Neural cell (in vitro differentiated cells): ENCODE measurements around the gene CREBBP. TPM values are rescaled to one million over a fixed set of nuclear protein-coding genes. Genes with fewer than 3 reads are reported as not detected.

Source experiments
- H2AFZ ChIP-seq: fragments of 200-600, 300-800 bp; sonication (generic), shearing (Covaris generic); 2 replicates; pipeline ENCODE4 v1.6.0; 2014; ENCODE audit warnings: low read depth, mild to moderate bottlenecking, antibody characterized with exemption, low read length, moderate library complexity
- H3F3A ChIP-seq: fragments of 200-600 bp; shearing (Covaris generic); 2 replicates; pipeline ENCODE4 v1.6.1; 2016; ENCODE audit warnings: mild to moderate bottlenecking, moderate library complexity, mixed read lengths, antibody characterized with exemption, low read length; ENCODE audit not compliant: insufficient read depth, poor library complexity, severe bottlenecking
- H3K27ac ChIP-seq: fragments of 200-600, 300-800 bp; sonication (generic), shearing (Covaris generic); 2 replicates; pipeline ENCODE4 v1.5.1; 2014; ENCODE audit warnings: mild to moderate bottlenecking, low read length, moderate library complexity
- H3K27me3 ChIP-seq: fragments of 300-800, 200-600 bp; sonication (generic), shearing (Covaris generic); 2 replicates; pipeline ENCODE4 v1.6.0; 2014; ENCODE audit warnings: mild to moderate bottlenecking, low read depth, low read length, moderate library complexity; ENCODE audit not compliant: insufficient read depth
- H3K36me3 ChIP-seq: fragments of 300-800, 200-600 bp; sonication (generic), shearing (Covaris generic); 2 replicates; pipeline ENCODE4 v1.5.1; 2014; ENCODE audit warnings: mild to moderate bottlenecking, antibody characterized with exemption, low read length, moderate library complexity; ENCODE audit not compliant: insufficient read depth
- H3K4me2 ChIP-seq: fragments of 300-800, 200-600 bp; sonication (generic), shearing (Covaris generic); 2 replicates; pipeline ENCODE4 v1.6.0; 2014; ENCODE audit warnings: mild to moderate bottlenecking, low read length
- H3K4me3 ChIP-seq: fragments of 300-800, 200-600 bp; sonication (generic), shearing (Covaris generic); 2 replicates; pipeline ENCODE4 v1.5.1; 2014; ENCODE audit warnings: mild to moderate bottlenecking, low read length, moderate library complexity
- H3K79me2 ChIP-seq: fragments of 200-600 bp; shearing (Covaris generic); replicated peaks from 2 replicates; pipeline ENCODE4 v1.6.0; 2014; ENCODE audit warnings: mild to moderate bottlenecking, low read length, moderate library complexity; ENCODE audit not compliant: insufficient read depth
- H3K9ac ChIP-seq: fragments of 300-800, 200-600 bp; sonication (generic), shearing (Covaris generic); 2 replicates; pipeline ENCODE4 v1.6.1; 2016; ENCODE audit warnings: mild to moderate bottlenecking, low read length, mixed read lengths
- H3K9me2 ChIP-seq: fragments of 200-600 bp; shearing (Covaris generic); 2 replicates; pipeline ENCODE4 v1.6.1; 2016; ENCODE audit warnings: mild to moderate bottlenecking, low read length, mixed read lengths; ENCODE audit not compliant: insufficient read depth
- H3K9me3 ChIP-seq: fragments of 200-600, 300-800 bp; sonication (generic), shearing (Covaris generic); 2 replicates; pipeline ENCODE4 v1.6.1; 2016; ENCODE audit warnings: mild to moderate bottlenecking, mixed run types, low read length, moderate library complexity, mixed read lengths
- H4K20me1 ChIP-seq: fragments of 200-600 bp; shearing (Covaris generic); 2 replicates; pipeline ENCODE4 v1.6.1; 2016; ENCODE audit warnings: mild to moderate bottlenecking, mixed run types; ENCODE audit not compliant: insufficient read depth
- CTCF ChIP-seq: fragments of 450-650 bp; IDR thresholded peaks from 2 replicates; pipeline ENCODE4 v1.5.1; 2014; ENCODE audit warnings: antibody characterized with exemption, mild to moderate bottlenecking, moderate library complexity; ENCODE audit not compliant: poor library complexity, severe bottlenecking
- EP300 ChIP-seq: fragments of 450-650 bp; conservative IDR thresholded peaks from 2 replicates; pipeline ENCODE4 v1.6.1; 2014; ENCODE audit warnings: antibody characterized with exemption, mild to moderate bottlenecking, moderate library complexity; ENCODE audit not compliant: poor library complexity, severe bottlenecking
- EZH2 ChIP-seq: fragments of 200-600, 300-800 bp; shearing (Covaris generic), sonication (generic); IDR thresholded peaks from 2 replicates; pipeline ENCODE4 v1.6.1; 2014; ENCODE audit warnings: antibody characterized with exemption, low read length, borderline replicate concordance, mild to moderate bottlenecking; ENCODE audit not compliant: insufficient read depth, poor library complexity, severe bottlenecking
- MXI1 ChIP-seq: fragments of 450-650 bp; conservative IDR thresholded peaks from 2 replicates; pipeline ENCODE4 v1.6.1; 2014; ENCODE audit warnings: antibody characterized with exemption, mild to moderate bottlenecking; ENCODE audit not compliant: poor library complexity, severe bottlenecking
- POLR2AphosphoS5 ChIP-seq: IDR thresholded peaks from 2 replicates; pipeline ENCODE4 v1.6.1; 2012
- RAD21 ChIP-seq: fragments of 450-650 bp; conservative IDR thresholded peaks from 2 replicates; pipeline ENCODE4 v1.6.1; 2014; ENCODE audit warnings: antibody characterized with exemption, mild to moderate bottlenecking, moderate library complexity
- REST ChIP-seq: IDR thresholded peaks from 2 replicates; pipeline ENCODE4 v1.6.1; 2012; ENCODE audit warnings: borderline replicate concordance
- SMC3 ChIP-seq: fragments of 450-650 bp; conservative IDR thresholded peaks from 2 replicates; pipeline ENCODE4 v1.6.1; 2014; ENCODE audit warnings: antibody characterized with exemption, mild to moderate bottlenecking, moderate library complexity; ENCODE audit not compliant: poor library complexity
- TAF1 ChIP-seq: IDR thresholded peaks from 2 replicates; pipeline ENCODE4 v1.6.1; 2012; ENCODE audit warnings: low read depth
- polyA plus RNA-seq: library from polyadenylated mRNA; depleted of rRNA; stranded (reverse); fragments of >200 nt; gene quantifications from 2 replicates; pipeline ENCODE4 v1.2.3, GENCODE V29; 2014

CREBBP gene
- polyA plus RNA-seq, 1 donor from 2014 or later, result 3.3 TPM

GRCh38 chr16:3819746-3820724 is 60.5 kb downstream of the CREBBP start:
- peaks cover 95% of the 10 kb centered on the region for H3K79me2 ChIP-seq
- TF ChIP-seq EZH2 (no peak), REST (no peak), RAD21 (no peak), CTCF (no peak), MXI1 (no peak), POLR2AphosphoS5 (no peak), TAF1 (no peak), SMC3 (no peak)
- H3K9me2 ChIP-seq, result no peaks in the 10 kb centered on the region
- no peaks in the 10 kb centered on the region for H3F3A ChIP-seq
- H3K4me2 ChIP-seq, result no peak overlapping the region
- H3K36me3 ChIP-seq, result no peaks in the 10 kb centered on the region
- H4K20me1 ChIP-seq, result peaks cover 20% of the 10 kb centered on the region
- no peaks in the 10 kb centered on the region for H3K9me3 ChIP-seq
- H3K27me3 ChIP-seq, result no peaks in the 10 kb centered on the region
- no peak overlapping the region for H2AFZ ChIP-seq
- H3K4me3 ChIP-seq, result no peak overlapping the region
- H3K9ac ChIP-seq, result no peak overlapping the region
- H3K27ac ChIP-seq, result no peak overlapping the region

- no peak overlapping the region for H3K4me3 ChIP-seq
- no peaks in the 10 kb centered on the region for H3F3A ChIP-seq
- no peak overlapping the region for H3K27ac ChIP-seq
- no peak overlapping the region for H3K9ac ChIP-seq
- H3K36me3 ChIP-seq, result no peaks in the 10 kb centered on the region
- H3K79me2 ChIP-seq, result peaks cover 95% of the 10 kb centered on the region
- no peak overlapping the region for H3K4me2 ChIP-seq
- H3K27me3 ChIP-seq, result no peaks in the 10 kb centered on the region
- H2AFZ ChIP-seq, result no peak overlapping the region
- H3K9me3 ChIP-seq, result no peaks in the 10 kb centered on the region
- TF ChIP-seq POLR2AphosphoS5 (no peak), EZH2 (no peak), MXI1 (no peak), EP300 (no peak), SMC3 (no peak), REST (no peak), RAD21 (no peak), CTCF (no peak), TAF1 (no peak)
- H4K20me1 ChIP-seq, result peaks cover 20% of the 10 kb centered on the region
- no peaks in the 10 kb centered on the region for H3K9me2 ChIP-seq
Measured at GRCh38 chr16:3819175-3819527, 61.4 kb downstream of the CREBBP start.
